ENCODE measurements around the gene TEX101.
A peak's percentile ranks its signal among the peaks of the same experiment; 100 is the strongest.
"Not testable (repeated sequence)": the region's sequence is repeated elsewhere in the genome, so short reads cannot be mapped to it uniquely, and the experiment has no call there.

TEX101 gene

DNA sequence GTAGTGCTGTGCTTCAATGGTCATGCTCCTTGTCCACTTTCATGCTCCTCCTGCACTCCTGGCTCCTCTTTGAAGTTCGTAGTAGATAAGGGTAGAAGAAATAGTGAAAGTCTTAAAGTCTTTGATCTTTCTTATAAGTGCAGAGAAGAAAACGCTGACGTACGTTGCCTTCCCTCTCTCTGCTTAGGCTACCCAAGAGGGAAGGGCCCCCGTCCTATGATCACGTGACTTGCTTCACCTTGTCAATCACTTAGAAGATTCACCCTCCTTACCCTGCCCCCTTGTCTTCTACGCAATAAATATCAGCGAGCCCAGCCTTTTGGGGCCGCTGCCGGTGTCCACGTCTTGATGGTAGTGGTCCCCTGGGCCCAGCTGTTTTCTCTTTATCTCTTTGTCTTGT, 22.6 kb downstream of the TEX101 start:
- H3K4me1 ChIP-seq (ENCODE audit: control insufficient read depth, insufficient read depth, low read length, unreplicated experiment); H3K36me3 ChIP-seq (ENCODE audit: insufficient read depth, low read length); H2AFZ ChIP-seq (ENCODE audit: low read length, unreplicated experiment); H3K79me2 ChIP-seq (ENCODE audit: control insufficient read depth, insufficient read depth, low read length, unreplicated experiment); H3K27ac ChIP-seq (ENCODE audit: low read depth, low read length); H3K27me3 ChIP-seq (ENCODE audit: insufficient read depth, low read length); H3K4me3 ChIP-seq (ENCODE audit: low read depth, low read length): not testable (repeated sequence)

DNA sequence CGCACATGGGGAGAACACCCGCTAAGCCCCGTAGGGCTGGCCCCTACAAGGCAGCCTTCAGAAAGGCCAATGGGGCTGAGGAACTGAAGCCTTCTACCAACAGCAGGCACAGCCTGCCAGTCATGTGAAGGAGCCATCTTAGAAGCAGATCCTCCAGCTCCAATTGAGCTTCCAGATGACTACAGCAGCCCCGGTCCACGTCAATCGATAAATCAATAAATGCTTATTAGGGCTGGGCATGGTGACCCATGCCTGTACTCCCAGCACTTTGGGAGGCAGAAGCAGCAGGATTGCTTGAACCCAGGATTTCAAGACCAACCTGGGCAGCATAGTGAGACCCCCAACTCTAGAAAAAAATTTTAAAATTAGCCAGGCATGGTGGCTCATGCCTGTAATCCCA, 23.0 kb downstream of the TEX101 start:
- H3K4me3 ChIP-seq (ENCODE audit: low read depth, low read length): no peak overlapping the region
- H3K27ac ChIP-seq (ENCODE audit: low read depth, low read length): no peak overlapping the region
- H3K4me1 ChIP-seq (ENCODE audit: control insufficient read depth, insufficient read depth, low read length, unreplicated experiment): peaks cover 7% of the 10 kb centered on the region
- no peak overlapping the region for H2AFZ ChIP-seq (ENCODE audit: low read length, unreplicated experiment)
- no peaks in the 10 kb centered on the region for H3K27me3 ChIP-seq (ENCODE audit: insufficient read depth, low read length)
- no peaks in the 10 kb centered on the region for H3K79me2 ChIP-seq (ENCODE audit: control insufficient read depth, insufficient read depth, low read length, unreplicated experiment)
- no peaks in the 10 kb centered on the region for H3K36me3 ChIP-seq (ENCODE audit: insufficient read depth, low read length)

DNA sequence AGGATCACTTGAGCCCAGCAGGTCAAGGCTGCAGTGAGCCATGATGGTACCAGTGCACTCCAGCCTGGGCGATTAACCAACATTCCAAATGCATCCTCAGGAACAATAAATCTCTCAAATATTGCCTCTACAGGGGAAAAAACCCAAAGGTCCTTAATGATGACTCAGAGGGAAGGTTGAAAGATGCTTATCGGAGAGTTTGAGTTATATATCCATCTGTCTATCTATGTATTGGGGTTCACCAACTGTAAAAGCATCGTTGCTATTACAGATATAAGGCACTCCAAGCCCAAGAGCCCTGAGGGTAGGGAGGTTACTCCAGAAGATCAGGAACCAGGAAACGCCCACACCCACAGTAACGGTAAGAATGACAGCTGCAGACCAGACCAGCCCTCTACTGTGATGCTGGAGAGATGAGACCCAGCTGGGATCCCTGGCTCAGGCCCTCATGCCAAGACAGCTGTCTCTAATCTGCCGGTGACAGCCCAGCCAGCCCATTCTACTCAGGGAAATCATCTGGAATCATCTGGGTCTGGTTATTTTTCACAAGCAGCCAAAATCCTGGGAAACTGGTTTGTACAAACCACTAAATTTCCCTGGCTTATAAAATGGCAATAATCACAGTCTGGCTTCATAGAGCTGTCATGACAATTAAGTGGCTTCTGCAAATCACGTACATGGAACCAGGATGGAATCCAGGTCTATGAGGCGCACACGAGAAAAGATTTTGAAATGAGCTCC, 23.8 kb downstream of the TEX101 start:
- Histone ChIP-seq H3K27ac (ENCODE audit: low read depth, low read length) (peak overlapping the region; percentile 50; the same call in 1 of the 2 replicates), H3K79me2 (ENCODE audit: control insufficient read depth, insufficient read depth, low read length, unreplicated experiment) (no peaks in the 10 kb centered on the region), H2AFZ (ENCODE audit: low read length, unreplicated experiment) (no peak overlapping the region), H3K4me3 (ENCODE audit: low read depth, low read length) (peak overlapping the region; percentile 32; the same call in 1 of the 2 replicates), H3K27me3 (ENCODE audit: insufficient read depth, low read length) (no peaks in the 10 kb centered on the region), H3K4me1 (ENCODE audit: control insufficient read depth, insufficient read depth, low read length, unreplicated experiment) (peaks cover 7% of the 10 kb centered on the region), H3K36me3 (ENCODE audit: insufficient read depth, low read length) (no peaks in the 10 kb centered on the region)

GRCh38 chr19:43439032-43439708, 24.5 kb downstream of the TEX101 start:
- H3K27me3 ChIP-seq (ENCODE audit: insufficient read depth, low read length): no peaks in the 10 kb centered on the region
- H3K4me1 ChIP-seq (ENCODE audit: control insufficient read depth, insufficient read depth, low read length, unreplicated experiment): peaks cover 7% of the 10 kb centered on the region
- no peaks in the 10 kb centered on the region for H3K79me2 ChIP-seq (ENCODE audit: control insufficient read depth, insufficient read depth, low read length, unreplicated experiment)
- H3K4me3 ChIP-seq (ENCODE audit: low read depth, low read length): 0 out of 2 replicates have a peak overlapping the region, but pooled peaks have one; percentile 32
- no peak overlapping the region for H2AFZ ChIP-seq (ENCODE audit: low read length, unreplicated experiment)
- H3K27ac ChIP-seq (ENCODE audit: low read depth, low read length): peak overlapping the region; percentile 50; the same call in 1 of the 2 replicates
- no peaks in the 10 kb centered on the region for H3K36me3 ChIP-seq (ENCODE audit: insufficient read depth, low read length)

DNA sequence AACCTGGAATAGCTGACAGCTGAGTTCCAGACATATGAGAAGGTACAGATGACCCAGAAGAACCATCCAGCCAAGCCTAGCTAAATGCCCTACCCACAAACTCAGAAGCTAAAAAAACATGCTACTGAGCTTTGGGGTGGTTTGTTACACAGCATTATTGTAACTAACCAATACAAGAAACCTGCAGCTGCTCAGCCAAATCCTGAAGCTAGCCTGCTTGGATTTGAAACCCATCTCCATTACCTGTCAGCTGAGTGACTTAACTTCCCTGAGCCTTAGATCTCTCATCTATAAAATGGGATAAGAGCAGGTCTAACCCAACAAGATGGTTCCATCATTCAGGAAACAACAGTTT, 25.0 kb downstream of the TEX101 start:
- Histone ChIP-seq H3K4me3 (ENCODE audit: low read depth, low read length) (no peak overlapping the region), H3K79me2 (ENCODE audit: control insufficient read depth, insufficient read depth, low read length, unreplicated experiment) (no peaks in the 10 kb centered on the region), H3K4me1 (ENCODE audit: control insufficient read depth, insufficient read depth, low read length, unreplicated experiment) (peaks cover 7% of the 10 kb centered on the region), H3K27me3 (ENCODE audit: insufficient read depth, low read length) (no peaks in the 10 kb centered on the region), H2AFZ (ENCODE audit: low read length, unreplicated experiment) (no peak overlapping the region), H3K36me3 (ENCODE audit: insufficient read depth, low read length) (no peaks in the 10 kb centered on the region), H3K27ac (ENCODE audit: low read depth, low read length) (no peak overlapping the region)

GRCh38 chr19:43441716-43442115, 27.0 kb downstream of the TEX101 start:
- H3K36me3 ChIP-seq (ENCODE audit: insufficient read depth, low read length): no peaks in the 10 kb centered on the region
- H3K79me2 ChIP-seq (ENCODE audit: control insufficient read depth, insufficient read depth, low read length, unreplicated experiment): no peaks in the 10 kb centered on the region
- peaks cover 7% of the 10 kb centered on the region for H3K4me1 ChIP-seq (ENCODE audit: control insufficient read depth, insufficient read depth, low read length, unreplicated experiment)
- H3K27me3 ChIP-seq (ENCODE audit: insufficient read depth, low read length): no peaks in the 10 kb centered on the region
- no peak overlapping the region for H3K4me3 ChIP-seq (ENCODE audit: low read depth, low read length)
- H2AFZ ChIP-seq (ENCODE audit: low read length, unreplicated experiment): no peak overlapping the region
- no peak overlapping the region for H3K27ac ChIP-seq (ENCODE audit: low read depth, low read length)

DNA sequence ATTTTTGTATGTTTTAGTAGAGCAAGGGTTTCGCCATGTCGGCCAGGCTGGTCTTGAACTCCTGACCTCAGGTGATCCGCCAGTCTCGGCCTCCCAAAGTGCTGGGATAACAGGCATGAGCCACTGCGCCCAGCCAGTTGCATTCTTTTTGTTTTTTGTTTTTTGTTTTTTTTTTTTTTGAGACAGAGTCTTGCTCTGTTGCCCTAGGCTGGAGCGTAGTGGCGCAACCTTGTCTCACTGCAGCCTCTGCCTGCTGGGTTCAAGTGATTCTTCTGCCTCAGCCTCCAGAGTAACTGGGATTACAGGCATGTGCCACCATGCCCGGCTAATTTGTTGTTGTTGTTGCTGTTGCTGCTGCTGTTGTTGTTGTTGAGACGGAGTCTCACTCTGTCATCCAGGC, 29.4 kb downstream of the TEX101 start:
- H3K4me3 ChIP-seq (ENCODE audit: low read depth, low read length); H3K36me3 ChIP-seq (ENCODE audit: insufficient read depth, low read length): not testable (repeated sequence)

GRCh38 chr19:43444531-43445287, 30.0 kb downstream of the TEX101 start:
- Histone ChIP-seq H3K4me1 (ENCODE audit: control insufficient read depth, insufficient read depth, low read length, unreplicated experiment) (no peaks in the 10 kb centered on the region), H3K4me3 (ENCODE audit: low read depth, low read length) (no peak overlapping the region), H3K79me2 (ENCODE audit: control insufficient read depth, insufficient read depth, low read length, unreplicated experiment) (no peaks in the 10 kb centered on the region), H3K27ac (ENCODE audit: low read depth, low read length) (no peak overlapping the region), H3K36me3 (ENCODE audit: insufficient read depth, low read length) (no peaks in the 10 kb centered on the region), H3K27me3 (ENCODE audit: insufficient read depth, low read length) (no peaks in the 10 kb centered on the region), H2AFZ (ENCODE audit: low read length, unreplicated experiment) (no peak overlapping the region)

More for the DNA sequence above, 29.4 kb downstream of the TEX101 start:
- H3K27ac ChIP-seq (ENCODE audit: low read depth, low read length); H3K79me2 ChIP-seq (ENCODE audit: control insufficient read depth, insufficient read depth, low read length, unreplicated experiment); H3K27me3 ChIP-seq (ENCODE audit: insufficient read depth, low read length); H2AFZ ChIP-seq (ENCODE audit: low read length, unreplicated experiment); H3K4me1 ChIP-seq (ENCODE audit: control insufficient read depth, insufficient read depth, low read length, unreplicated experiment): not testable (repeated sequence)

GRCh38 chr19:43445426-43445825, 30.7 kb downstream of the TEX101 start:
- Histone ChIP-seq H3K36me3 (ENCODE audit: insufficient read depth, low read length) (no peaks in the 10 kb centered on the region), H2AFZ (ENCODE audit: low read length, unreplicated experiment) (no peak overlapping the region), H3K4me3 (ENCODE audit: low read depth, low read length) (no peak overlapping the region), H3K27ac (ENCODE audit: low read depth, low read length) (no peak overlapping the region), H3K4me1 (ENCODE audit: control insufficient read depth, insufficient read depth, low read length, unreplicated experiment) (no peaks in the 10 kb centered on the region), H3K79me2 (ENCODE audit: control insufficient read depth, insufficient read depth, low read length, unreplicated experiment) (no peaks in the 10 kb centered on the region), H3K27me3 (ENCODE audit: insufficient read depth, low read length) (no peaks in the 10 kb centered on the region)

DNA sequence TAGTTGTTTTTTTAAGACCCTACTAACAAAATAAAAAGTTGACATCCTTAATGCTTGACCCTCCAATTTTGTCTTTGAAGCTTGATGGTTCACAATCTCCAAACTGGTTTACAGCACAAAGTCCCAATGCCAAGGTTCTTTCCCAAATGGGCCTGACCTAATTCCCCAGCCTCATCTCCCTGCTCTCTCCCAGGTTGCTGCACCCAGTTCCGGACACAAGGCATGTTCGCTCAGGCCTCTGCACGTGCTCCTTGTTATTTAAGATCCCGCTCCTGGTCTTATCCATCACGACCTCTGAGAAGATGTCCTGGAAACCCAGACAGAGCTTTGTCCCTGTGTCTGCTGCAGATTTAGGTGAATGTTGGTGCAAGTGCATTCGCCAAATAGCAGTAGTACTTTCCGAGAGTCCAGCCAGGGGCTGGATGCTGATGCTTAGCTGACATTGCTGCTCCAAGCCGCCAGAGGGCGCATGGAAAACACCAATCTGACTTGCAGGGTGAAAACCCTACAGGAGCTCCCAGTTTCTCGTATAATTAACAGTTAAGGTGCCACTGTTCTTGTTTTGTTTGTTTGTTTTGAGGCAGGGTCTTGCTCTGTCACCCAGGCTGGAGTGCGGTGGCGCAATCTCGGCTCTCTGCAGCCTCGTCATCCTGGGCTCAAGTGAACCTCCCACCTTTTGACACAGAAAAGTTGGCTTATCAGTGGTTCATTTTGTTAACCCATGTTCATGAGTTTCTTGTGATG, 32.2 kb downstream of the TEX101 start:
- Histone ChIP-seq H3K27me3 (ENCODE audit: insufficient read depth, low read length) (no peaks in the 10 kb centered on the region), H3K4me3 (ENCODE audit: low read depth, low read length) (no peak overlapping the region), H3K4me1 (ENCODE audit: control insufficient read depth, insufficient read depth, low read length, unreplicated experiment) (peaks cover 4% of the 10 kb centered on the region), H3K79me2 (ENCODE audit: control insufficient read depth, insufficient read depth, low read length, unreplicated experiment) (no peaks in the 10 kb centered on the region), H2AFZ (ENCODE audit: low read length, unreplicated experiment) (no peak overlapping the region), H3K36me3 (ENCODE audit: insufficient read depth, low read length) (no peaks in the 10 kb centered on the region), H3K27ac (ENCODE audit: low read depth, low read length) (no peak overlapping the region)

Measured in ACC112 (cell line).